ENCODE results near the gene SLC4A11.
"Not testable (repeated sequence)": the region's sequence is repeated elsewhere in the genome, so short reads cannot be mapped to it uniquely, and the experiment has no call there.

Gene SLC4A11

DNA sequence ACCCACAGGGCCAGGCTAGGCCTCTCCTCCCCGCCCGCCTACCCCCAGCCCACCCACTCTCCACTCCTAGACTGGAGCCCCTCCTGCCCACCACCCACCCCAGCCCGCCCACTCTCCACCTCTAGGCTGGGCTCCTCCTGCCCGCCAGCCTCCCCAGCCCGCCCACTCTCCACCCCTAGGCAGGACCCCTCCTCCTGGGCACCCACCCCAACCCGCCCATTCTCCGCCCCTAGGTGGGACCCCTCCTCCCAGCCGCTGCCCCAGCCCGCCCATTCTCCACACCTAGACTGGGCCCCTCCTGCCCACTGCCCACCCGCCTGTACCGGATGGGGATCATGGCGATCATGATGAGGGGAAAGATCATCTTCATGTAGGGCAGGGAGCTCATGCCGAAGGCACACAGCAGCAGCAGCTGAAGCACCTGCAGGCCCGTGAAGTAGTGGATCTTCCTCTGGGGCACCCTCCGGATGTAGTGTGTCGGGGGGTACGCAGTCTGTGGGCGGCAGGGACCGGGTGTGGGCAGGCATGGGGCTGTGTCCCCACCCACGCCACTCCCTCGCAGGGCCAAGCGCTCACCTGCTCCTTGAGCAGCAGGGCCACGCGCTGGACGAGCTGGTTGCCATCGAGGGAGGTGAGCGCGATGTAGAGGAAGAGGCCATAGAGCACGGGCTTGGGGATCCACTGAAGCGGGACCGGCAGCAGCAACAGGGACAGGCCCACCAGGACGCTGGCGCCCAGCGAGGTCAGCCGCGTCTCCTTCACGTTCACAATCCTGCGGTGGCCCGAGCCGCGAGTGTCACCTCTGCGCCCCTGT is 10.8 kb downstream of the SLC4A11 start:
- no peak for DNase-seq (ENCODE audit: low spot score)

- no peak for DNase-seq (ENCODE audit: low spot score)
These were observed 11.5 kb downstream of the SLC4A11 start for GRCh38 chr20:3227506-3227905.

DNA sequence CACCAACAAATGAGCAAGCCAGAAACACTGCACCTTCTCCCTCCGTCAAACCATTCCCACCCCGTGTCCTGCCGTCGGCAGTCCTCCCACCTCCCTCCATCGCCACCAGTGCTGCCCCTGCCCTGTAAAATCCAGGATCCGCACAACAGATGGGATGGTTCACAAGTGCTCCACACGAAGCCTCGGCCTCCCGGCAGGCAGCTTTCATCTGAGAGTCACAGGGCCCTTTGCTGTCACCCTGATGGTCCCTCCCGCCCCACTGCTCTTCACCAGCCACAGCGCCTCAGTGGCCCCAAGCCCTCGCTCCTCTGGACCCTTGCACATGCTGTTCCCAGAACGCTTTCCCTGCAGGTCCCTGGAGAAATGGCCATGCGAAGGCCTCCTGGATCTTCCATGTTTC is 12.1 kb downstream of the SLC4A11 start:
- no peak for DNase-seq (ENCODE audit: low spot score)

GRCh38 chr20:3226093-3226492 is 12.9 kb downstream of the SLC4A11 start:
- DNase-seq (ENCODE audit: low spot score): no peak

DNA sequence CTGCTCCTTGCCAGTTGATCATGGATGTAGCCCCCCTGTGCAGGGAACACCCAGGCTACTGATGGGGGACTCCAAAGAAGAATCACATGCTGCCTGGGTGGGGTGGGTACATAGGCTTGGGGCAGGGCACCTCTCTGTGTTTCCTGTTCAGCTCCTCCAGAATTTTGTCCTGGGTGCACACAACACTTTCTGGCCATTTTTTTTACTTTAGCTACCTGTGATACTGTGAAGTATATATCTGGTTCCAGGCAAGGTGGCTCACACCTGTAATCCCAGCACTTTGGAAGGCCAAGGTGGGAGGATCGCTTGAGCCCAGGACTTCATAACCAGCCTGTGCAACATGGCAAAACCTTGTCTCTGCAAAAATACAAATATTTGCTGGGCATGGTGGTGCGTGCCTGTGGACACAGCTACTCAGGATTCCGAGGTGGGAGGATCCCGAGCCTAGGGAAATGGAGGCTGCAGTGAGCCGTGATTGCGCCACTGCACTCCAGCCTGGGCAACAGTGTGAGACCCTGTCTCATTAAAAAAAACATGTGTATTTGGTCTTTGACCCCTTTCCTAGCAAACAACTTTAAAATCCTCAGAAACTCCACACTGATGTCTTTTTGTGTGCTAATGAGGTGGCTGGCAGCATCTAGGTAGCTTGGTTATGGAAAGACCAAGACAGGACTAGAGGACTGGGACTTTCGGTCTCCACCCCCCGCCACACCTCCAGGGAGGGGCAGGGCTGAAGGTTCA is 14.1 kb downstream of the SLC4A11 start:
- DNase-seq (ENCODE audit: low spot score): no peak

- DNase-seq (ENCODE audit: low spot score): no peak
These were observed 14.9 kb downstream of the SLC4A11 start for GRCh38 chr20:3223994-3224680.

- DNase-seq (ENCODE audit: low spot score): no peak
These were observed 15.4 kb downstream of the SLC4A11 start for GRCh38 chr20:3223651-3223993.

GRCh38 chr20:3222635-3223600 is 16.1 kb downstream of the SLC4A11 start:
- DNase-seq (ENCODE audit: low spot score): peak; percentile 71

- DNase-seq (ENCODE audit: low spot score): no peak
These were observed 17.4 kb downstream of the SLC4A11 start for GRCh38 chr20:3221398-3222226.

GRCh38 chr20:3218307-3218988 is 20.5 kb downstream of the SLC4A11 start:
- peak; percentile 93 for DNase-seq (ENCODE audit: low spot score)

DNA sequence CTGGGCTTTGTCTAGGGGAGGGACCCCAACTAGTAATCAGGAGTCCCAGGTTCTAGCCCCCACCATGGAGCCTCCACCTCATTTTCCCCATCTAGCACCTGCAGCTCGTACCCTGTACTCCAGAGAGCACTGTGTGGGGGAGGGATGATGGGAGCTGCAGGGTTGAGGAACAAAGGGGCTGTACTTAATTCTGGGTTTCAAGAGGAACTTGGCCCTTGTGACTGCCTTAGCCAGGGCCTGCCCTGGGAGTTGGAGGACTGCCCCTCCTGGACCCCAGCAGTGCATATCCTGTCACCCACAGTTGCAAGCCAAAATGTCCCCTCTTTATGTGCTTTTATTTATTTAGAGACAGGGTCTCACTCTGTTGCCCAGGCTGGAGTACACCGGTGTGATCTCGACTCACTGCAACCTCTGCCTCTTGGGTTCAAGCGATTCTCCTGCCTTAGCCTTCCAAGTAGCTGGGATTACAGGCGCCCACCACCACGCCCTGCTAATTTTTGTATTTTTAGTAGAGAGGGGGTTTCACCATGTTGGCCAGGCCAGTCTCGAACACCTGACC is 23.6 kb downstream of the SLC4A11 start:
- not testable (repeated sequence) for DNase-seq (ENCODE audit: low spot score)

GRCh38 chr20:3213226-3213625 is 25.8 kb downstream of the SLC4A11 start:
- DNase-seq (ENCODE audit: low spot score): no peak

- no peak for DNase-seq (ENCODE audit: low spot score)
These were observed 28.6 kb downstream of the SLC4A11 start for GRCh38 chr20:3210346-3210745.

DNA sequence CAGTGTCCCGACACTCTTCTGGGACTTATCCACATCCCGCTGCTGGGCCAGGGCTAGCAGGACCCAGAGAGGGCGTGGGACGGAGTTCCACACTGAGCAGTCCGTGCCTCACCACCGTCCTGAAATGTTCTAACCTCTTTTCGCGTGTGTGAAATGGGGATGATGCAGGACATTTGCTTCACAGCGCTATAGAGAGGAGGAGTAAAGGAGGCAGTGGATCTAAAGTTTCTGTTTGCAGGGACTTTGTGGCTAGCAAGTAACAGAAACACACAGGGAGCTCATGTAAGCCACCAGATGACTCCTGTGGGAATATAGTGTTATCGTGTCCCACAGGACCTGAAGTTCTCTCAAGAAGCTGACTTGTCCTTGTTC is 29.1 kb downstream of the SLC4A11 start:
- DNase-seq (ENCODE audit: low spot score): no peak

DNA sequence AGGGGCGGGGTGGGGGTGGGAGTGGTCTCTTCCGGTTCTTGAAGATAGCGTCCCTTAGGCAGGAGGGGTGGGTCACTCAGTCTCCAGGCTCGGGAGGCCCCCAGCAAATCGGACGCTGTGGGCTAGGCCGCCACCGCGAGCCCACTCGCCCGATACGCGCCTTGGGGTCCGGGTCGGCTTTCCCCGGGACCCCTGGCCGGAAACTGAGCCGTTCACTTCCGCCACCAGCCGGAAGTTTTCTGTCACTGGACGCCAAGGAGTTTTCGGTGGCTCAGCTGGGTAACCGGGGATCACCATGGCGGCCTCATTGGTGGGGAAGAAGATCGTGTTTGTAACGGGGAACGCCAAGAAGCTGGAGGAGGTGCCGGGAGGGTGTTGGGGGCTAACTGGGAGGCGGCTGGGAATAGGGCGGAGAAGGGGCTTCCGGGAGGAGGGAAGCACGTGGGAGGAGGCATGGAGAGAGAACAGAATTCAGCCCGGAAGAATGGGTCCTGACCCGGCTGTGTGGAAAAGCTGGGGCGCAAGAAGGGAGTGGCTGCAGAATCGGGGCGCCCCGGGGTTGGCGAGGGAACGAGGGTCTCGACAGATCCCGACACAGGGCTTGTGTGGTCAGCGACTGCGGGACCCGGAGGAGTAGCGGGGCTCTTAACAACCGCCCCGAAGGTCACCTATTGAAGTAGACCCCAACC is 29.6 kb downstream of the SLC4A11 start, which contains the start of gene ITPA:
Gene ITPA (plus strand): TSS at position 242 of the 689 bp plus-strand sequence. CDS start 54 bp downstream, at position 296.
- DNase-seq (ENCODE audit: low spot score): peak; percentile 92

GRCh38 chr20:3208786-3209256 is 30.2 kb downstream of the SLC4A11 start:
- DNase-seq (ENCODE audit: low spot score): no peak

DNA sequence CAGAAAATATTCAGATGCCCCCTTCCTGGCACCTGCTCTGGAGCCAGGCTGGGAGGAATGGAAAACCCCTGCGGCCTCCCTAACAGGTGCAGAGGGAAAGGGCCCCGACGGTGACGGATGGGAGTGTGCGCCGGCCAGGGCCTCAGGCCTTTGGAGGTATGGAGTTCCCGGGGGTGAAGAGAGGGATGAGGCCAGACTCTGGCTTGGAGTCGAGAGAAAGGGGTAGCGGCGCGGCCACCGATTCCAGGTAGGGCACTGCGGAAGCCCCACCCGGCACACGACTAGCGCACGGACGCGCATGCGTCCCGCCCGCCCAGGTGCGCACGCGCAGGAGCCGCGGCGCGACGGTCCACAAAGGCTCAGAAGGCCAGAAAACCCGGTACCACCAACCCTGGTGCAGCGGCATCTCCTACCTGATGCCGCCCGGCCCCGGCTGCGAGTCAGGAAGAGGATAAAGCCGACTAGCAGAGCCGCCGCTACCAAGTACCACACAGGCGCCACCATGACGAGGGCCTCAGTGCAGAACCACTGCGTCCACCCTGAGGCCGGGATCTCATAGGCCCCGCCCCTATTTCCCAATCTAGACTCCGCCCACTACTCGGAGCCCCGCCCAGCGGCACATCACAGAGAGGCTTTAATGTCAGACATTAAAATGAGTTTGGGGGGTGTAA is 34.7 kb downstream of the SLC4A11 start, which contains the start of gene DDRGK1:
Gene DDRGK1 (minus strand): TSS at position 559 of the 671 bp plus-strand sequence. CDS start 55 bp downstream, at position 504.
- peak; percentile 96 for DNase-seq (ENCODE audit: low spot score)

Measured in HuH-7 (cell line).